HG02885 (cell line): ENCODE results near the gene NCK2.

Source experiments
- ATAC-seq: cut with Tn5 transposase; IDR thresholded peaks from one replicate; pipeline ENCODE4 v1.9.1; 2021; ENCODE audit warnings: mild to moderate bottlenecking; ENCODE audit not compliant: unreplicated experiment, poor library complexity

The NCK2 gene

DNA sequence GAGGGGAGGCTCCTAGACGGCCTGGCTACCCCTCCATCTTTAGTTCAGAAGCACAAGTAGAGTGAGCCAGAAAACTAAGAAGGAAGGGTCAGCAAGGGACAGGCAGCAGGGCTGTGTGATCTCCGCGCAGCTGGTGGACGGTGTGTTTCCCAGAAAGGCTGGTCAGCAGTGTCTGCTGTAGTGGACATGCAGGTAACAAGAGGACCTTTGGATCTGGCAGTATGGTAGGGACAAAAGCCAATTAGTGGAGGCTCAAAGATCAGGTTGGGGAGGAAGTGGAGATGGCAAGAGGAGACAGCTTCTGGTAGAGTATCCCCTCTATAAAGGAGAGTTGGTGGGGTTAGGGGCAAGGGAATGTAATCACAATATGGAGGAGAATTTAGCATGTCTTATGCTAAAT is 95.1 kb downstream of the NCK2 start:
- ATAC-seq = no peak

DNA sequence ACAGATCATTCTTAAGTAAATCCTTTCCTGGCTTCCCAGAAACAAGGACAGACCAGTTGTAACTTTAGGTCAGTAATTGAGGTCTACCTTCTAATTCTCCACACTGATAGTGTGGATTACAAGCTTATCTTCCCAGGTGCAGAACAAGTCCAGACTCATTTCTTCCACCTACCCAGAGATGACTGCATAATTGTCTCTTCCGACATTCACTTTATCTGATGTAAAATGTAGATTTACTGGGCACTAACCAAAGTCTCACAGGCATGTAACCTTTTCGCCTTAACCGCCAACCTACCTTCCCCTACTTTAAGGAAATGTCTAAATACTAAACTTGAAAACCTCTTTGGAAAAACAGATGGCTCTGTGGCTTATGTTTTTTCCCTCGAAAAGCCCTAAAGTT is 96.2 kb downstream of the NCK2 start:
- ATAC-seq = no peak

DNA sequence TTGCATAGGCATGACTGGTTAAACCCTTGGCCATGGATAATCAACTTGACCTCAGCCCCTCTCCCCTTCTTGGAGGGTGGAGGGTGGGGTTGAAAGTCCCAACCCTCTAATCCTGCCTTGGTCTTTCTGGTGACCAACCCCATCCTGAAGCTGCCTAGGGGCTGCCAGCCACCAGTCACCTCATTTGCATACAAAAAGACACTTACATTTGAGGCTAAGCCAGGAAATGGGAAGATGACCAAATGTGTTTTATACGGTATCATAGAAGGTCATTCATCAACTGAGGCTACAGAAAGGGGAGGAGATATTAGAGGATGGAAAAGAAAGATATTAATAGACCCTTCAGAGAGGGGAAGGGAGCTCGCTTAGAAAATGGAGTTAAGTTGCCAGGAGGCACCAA is 96.8 kb downstream of the NCK2 start:
- no peak for ATAC-seq

DNA sequence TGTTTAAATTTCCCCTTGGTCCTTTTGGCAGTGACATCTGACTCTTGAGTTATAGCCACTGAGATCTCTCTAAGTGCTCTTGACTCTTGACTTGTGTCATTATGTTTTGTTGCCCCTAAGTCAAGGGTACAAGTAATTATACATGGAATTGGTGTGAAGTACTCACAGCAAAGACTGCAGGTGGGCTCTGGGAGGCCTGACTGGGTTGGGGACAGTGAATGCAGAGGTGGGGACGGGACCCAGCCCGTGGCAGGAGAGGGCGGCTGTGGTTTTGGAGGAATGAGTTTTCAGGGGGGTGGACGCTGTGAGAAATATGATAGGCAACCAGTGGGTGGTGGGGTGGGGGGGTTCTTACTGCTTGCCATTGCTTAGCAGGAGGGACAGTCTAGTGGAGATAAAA is 97.8 kb downstream of the NCK2 start:
- no peak for ATAC-seq

DNA sequence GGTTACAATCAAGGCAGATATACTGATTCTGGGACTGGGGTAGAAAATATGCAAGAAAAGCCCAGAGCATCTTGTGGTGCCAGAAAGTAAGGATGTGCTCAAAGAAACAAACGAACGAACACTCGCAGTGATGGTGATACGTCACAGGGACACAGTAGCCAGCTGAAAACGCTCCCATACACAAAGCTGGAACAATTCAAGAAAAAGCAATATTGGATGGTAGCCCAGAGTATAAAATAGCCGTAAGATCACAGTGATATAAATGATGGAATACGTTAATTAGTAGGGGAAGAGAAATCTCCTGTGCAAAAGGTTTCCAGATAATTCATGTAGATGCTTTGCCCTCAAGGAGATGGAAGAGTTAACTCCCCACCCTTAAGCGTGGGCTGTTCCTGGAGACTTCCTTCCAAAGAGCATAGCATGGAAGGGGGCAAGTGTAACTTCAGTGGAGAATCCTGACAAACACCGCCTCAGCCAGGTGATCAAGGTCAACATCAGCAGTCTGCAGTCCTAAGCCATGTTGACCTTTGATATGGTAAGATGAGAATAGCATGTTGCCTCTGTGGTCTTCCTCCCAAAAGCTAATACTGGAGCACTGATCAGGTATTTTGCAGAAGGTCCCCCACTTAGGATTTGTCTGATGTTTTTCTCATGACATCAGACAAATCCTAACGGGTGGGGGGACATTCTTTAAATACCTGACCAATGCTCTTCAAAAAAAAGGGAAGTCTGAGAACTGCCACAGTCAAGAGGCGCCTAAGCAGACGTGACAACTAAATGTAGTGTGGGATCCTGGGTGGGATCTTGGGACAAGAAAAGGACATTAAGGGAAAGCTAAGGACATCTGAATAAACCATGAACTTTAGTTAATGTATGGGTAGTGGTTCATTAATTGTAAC is 99.0 kb downstream of the NCK2 start:
- ATAC-seq = no peak

DNA sequence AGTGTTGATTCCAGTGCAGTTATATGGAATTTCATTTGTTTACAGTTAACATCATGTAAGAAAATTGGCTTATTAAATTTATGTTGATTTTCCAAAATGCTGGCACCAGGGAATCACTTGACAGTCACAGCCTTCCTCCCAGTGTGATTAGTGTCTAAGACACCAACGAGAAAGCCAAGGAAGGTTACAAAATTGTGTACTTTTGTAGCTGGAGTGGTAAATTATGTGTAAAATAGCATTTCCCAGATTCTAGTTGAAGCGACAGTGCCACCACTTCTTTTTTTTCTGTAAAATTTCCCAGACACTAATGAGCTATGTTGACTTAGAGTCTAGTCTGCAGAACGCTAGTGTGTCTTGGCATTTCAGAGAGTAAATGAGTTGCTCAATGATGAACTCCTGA is 101.3 kb downstream of the NCK2 start:
- ATAC-seq = no peak

DNA sequence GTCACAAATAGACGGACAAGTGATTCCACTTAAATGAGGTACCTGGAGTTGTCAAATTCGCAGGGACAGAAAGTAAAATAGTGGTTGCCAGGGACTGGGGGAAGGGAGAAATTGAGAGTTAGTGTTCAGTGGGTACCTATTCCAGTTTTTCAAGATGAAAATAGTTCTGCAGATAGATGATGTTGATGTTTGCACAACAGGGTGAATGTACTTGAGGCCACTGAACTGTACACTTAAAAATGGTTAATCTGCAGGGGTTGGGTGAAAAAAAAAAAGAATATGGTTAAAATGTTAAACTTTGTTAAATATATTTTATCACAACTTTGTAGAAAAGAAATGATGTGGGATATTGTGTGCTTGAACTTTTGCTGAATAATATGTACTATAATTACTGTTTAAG is 102.3 kb downstream of the NCK2 start:
- no peak for ATAC-seq

DNA sequence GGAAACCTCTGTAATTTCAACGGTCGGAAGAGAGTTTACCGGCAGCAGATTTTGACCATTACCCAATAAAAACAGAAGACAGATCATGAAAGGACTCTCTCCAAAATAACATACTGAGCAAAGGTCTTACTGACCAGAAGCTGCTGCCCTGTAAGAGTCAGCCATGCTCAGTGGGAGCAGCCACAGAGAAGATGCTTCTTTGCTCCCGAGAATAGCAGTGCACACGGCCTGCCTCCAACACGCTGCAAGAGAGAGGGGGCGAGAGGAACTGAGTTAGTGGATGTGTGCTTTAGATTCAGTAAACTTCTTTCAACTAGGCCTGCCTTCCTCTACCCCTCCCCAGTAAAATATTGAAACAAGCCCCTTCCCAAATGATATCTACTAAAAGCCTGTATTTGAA is 103.7 kb downstream of the NCK2 start:
- no peak for ATAC-seq

DNA sequence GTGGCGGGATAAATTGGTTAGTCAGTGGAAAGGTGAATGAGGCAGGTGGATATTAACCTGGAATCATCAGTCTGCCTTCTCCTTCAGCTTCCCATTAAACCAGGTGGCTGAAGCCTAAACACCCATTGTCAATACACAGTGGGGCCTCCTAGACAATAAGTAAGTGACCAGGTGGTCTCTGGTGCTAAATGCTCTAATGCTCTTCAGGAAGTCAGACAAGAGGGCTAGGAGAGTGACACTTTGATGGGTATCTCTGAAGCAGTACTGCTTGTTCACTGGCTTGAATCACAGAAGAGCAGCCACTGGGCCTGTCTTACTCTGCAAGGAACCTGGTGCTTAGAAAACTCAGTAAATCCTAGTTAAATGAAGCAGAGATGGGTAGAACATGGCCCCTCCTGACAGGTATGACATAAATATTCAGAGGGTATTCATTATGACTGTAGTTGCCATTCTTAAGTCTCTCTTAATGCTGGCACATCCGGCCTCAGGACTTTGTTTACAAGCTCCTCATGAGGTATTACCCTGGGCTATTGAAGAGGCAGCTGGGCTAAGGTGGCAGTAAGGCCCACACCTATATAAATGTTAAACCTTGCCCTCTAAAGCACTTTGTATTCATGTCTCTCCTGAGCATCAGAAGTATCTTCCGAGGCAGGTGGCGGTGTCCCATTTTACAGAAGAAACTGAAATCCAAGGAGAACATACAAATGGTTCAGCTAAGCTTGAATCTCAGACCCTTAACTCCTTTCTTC is 104.9 kb downstream of the NCK2 start:
- ATAC-seq = no peak

DNA sequence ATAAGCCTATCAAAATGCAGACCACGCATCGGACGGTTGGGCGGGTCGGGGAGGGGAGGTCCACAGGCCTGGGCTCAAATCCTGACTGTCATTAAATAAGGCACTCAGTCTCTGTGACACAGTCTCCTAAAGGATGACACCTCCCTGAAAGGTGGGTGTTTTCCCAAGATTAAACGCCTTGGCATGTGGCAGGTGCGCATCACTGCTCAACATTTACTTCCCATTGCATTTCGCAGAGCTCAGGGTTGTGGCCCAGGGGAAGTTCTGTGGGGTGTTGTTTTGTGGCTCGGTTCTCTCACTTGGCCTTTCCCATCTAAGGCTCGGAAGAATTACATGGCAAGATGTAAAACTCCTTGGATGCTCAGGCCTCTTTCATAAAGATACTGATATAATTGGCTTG is 107.4 kb downstream of the NCK2 start:
- no peak for ATAC-seq

DNA sequence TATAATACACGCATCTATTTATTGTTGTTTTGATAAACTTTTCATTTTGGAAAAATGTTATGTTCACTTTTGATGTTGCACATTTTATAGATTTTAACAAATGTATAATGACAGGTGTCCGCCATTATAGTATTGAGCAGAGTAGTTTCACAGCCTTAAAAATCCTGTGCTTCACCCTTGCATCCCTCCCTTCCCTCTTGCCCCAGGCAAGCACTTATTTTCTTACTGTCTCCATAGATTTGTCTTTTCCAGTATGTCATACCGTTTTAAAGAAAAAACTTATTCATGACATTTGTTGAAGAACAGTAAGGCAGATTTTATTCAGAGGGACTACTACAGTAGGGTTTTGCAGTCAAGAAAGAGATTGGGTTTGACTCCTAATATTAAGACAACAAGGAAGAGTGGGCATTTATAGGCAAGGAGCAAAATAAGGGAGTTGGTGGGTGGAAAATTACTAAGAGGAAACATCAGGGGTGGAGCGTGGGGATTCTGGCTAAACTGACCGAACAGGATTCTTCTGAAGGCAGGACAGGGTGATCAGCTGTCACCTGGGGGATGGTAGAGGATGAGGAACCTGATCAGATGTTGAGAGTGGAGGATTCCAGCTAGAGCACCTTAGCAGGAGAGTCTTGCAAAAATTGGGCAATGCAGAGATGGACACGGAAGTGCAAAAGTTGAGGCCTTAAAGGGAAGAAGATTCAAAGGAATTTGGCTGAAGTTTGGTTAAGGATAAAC is 108.8 kb downstream of the NCK2 start:
- ATAC-seq = no peak

DNA sequence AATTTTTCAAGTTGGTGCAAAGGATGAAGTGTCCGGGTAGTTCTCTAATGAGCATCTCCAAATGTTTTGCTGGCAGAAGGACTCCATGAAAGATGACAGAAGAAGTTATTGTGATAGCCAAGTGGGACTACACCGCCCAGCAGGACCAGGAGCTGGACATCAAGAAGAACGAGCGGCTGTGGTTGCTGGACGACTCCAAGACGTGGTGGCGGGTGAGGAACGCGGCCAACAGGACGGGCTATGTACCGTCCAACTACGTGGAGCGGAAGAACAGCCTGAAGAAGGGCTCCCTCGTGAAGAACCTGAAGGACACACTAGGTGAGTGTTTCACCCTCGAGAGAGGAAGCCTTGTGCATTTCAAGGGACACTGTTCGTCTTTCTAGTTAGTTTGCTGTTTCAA is 110.3 kb downstream of the NCK2 start:
- ATAC-seq = no peak

DNA sequence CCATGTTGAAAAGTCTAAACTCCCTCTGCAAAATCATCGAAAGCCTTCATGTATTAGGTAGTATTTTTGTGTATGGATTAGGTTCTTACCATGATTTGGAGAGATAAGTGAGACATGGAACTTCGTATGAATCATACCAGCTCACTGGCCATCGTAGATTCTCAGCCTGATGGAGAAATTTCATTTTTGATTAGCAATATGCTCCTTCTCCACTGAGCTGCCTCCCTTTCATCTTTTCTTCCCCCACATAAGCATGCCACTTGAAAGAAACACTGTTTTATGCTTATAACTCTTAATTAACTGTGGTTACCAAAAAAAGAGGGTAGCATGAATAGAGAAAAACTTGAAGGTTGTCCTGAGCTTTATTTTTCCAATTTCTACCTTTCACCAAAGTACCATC is 111.9 kb downstream of the NCK2 start:
- no peak for ATAC-seq

DNA sequence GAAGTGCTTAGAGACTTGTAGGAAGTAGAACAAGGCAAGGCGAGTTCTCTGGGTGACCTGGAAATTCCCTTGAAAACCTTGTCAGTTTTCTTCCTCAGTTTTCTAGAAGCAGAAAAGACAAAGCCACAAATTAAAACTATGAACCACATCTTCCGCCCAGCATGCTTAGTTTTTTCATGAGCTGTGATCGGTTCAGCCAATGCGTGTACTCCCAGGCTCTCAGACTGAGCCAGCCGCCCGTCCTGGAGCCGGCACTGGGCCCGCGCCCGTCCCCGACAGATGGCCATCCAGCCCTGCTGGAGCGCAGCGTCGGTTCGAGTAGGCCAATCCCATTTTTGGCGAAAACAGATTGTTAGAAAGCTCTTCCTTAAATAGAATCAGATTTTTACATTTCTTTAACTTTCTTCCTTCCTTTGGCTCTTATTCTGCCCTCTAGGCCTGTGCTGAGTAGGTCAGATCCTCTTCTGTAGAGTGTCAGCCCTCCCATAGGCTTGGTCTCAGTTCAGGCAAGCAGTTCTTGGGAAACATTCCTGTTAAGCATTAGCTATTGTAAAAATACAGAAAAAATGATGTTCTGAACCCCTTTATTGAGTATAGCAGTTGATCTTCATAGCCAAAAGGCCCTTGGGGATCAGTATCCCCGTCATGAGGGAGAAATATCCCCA is 112.5 kb downstream of the NCK2 start:
- no peak for ATAC-seq

DNA sequence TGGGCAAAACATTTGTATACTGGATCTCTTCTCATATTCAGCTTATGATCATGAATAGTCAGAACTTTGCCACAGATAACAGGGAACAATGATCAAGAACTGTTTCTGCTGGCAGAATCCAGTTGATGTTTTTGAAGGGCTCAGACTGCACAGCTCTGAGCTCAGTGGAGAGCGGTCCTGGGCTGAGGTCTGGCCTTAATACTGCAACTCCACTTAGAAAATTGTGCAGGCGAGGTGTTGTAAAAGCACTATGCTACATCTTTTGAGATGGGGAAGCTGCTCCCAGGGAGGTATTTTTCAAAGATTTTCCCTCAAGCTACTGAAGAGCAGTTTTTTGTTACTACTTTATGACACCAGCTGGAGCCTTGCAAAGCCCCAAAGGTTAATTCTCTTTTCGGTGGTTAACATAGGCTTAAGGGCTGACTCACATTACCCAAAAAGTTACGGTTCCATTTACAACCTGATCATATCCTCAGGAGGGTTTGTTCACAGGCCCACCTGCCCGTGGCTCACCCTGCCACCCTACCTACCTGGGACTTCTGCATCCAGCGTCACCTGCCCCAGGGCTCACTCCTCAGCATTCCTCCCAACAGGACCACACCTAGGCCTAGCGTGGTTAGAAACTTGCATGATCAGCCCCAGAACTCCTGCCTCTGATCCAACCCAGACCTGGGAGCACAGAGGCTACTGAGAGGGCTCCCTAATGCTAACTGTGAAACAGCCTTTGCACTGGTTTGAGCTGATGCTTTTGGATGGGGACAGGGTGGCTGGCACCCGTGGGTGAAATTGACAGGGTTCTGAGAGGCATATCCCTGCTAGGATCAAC is 114.4 kb downstream of the NCK2 start:
- ATAC-seq = no peak

DNA sequence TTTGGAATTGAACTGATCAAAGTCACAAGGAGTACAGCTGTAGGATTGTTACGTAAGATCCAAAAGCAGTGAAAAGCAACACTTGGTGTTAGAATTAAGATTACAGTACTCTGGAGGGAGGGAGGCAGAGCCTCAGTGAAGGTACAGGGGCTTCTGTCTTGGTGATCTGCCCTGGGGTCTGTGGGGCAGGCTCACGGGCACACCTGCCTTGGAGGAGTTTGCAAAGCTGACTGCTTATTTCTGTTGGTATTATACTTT is 114.9 kb downstream of the NCK2 start:
- ATAC-seq = no peak

DNA sequence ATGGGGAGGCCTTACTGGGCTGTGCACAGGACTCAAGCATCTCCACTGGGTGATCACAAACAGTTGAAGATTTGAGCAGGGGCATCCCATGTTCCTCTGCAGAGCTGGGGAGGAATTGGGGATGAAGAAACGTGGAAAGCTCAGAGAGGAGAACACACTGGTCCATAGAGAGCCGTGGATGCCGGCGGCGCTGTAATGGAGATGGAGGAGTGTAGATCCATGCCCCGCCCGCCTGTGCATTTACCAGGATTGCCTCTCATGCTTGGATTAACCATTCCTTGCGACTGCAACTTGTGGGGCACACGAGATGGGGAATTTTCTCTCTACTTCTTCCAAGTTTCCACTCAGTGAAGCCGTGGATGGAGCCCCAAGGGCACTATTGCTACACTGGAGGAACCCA is 115.9 kb downstream of the NCK2 start:
- ATAC-seq = no peak

DNA sequence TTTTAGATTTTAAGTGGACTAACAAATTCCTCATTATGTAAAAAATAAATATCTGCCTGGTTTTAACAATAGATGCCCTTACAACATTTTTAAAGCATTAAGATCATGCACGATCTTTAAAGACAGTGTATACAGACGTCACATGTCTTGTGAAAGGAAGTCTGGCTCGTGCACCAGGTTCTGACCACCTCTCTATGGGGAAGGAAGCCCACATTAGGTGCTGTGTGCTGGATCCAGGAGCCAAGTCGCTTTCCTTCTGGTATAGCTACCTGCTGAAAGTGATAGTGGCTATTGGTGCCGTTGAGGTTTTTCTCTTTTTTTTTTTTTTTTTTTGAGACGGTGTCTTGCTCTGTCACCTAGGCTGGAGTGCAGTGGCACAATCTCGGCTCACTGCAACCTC is 116.5 kb downstream of the NCK2 start:
- no peak for ATAC-seq

DNA sequence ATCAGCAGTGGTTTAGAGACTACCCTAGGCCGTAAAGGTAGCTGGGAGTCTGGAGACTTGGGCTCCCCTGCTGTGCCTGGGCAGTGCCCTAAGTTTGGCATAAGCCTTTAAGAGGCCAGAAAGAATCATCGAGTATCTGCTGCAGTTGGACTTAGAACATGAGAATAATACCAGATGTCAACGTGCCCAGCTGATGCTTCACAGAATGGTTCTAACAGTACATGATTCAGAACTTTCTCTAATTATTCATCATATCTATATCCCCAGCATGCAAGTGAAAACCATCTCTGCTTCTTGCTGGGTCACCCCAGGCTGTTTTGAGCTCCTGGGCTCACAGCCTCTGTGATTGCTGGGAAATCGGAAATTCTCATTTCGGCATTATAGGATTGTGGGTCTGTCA is 118.1 kb downstream of the NCK2 start:
- no peak for ATAC-seq

DNA sequence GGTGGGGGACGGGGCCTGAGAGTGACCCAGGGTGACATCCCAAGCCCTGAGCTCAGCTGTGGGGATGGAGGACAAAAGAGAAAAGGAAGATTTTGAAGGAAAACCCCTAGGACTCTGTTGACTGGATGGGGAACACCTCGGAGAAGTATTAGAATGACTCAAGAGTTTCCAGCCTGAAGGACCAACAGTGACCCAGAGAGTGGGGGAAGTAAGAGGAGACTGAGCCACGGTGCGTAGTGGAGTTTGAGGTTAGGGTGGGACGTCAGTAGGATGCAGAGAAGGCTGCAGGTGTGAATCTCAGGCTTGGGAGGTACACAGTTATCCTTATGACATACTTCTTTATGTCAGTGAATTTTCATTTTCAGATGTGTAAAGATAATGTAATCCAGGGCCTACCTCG is 119.5 kb downstream of the NCK2 start:
- ATAC-seq = peak; percentile 70
